ENCODE results near the gene ART5. TPM values are rescaled to one million over a fixed set of nuclear protein-coding genes. Genes with fewer than 3 reads are reported as not detected.

The ART5 gene
- total and polyA plus RNA-seq, 9 of the 15 experiments (the other 6 are each of a cell fraction or from before 2014, with no cell fraction given): 0.08 to 0.59 (median 0.33) TPM

DNA sequence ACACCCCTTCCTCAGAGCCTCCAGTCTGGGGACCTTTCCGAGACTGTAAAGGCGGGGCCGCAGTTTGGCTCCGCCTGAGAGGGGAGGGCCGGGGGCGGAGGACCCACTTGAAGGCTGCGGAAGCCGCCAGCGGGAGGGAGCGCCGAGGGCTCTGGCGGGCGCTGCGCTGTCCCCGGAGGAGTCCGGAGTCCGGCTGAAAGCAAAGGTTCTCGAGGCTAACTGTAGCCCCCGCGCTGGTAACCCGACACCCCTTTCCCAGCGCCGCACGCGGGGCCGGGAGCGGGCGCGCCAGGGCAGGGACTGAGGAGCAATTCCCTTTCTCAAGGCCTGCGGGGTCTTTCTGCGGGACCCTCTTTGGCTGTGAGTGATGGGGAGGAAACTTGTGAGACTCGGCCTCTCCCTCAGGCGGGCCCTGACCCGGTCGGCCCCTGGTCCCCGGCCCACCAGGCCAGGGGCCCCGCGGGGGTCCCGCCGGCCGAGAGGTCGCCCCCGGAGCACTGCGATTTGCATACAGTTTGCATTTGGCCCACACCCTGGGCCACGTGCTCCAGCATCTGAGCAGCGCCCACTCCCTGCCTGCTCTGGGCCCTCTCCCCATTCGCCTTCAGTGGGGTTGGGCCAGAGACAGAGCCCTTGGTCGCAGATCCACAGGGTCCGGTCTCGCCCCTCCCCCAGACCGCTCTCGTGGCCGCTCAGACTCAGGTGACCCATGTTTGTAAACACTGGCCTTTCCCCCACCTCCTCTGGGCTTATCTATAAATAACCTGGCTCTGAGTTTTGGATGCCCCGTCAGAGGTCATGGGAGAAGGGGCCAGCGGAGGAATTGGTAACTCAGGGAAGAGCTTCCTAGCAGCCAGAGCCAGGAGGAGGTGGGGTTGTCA, 519 bp upstream of the ART5 start (continued):
- TF ChIP-seq, protein P1, sequence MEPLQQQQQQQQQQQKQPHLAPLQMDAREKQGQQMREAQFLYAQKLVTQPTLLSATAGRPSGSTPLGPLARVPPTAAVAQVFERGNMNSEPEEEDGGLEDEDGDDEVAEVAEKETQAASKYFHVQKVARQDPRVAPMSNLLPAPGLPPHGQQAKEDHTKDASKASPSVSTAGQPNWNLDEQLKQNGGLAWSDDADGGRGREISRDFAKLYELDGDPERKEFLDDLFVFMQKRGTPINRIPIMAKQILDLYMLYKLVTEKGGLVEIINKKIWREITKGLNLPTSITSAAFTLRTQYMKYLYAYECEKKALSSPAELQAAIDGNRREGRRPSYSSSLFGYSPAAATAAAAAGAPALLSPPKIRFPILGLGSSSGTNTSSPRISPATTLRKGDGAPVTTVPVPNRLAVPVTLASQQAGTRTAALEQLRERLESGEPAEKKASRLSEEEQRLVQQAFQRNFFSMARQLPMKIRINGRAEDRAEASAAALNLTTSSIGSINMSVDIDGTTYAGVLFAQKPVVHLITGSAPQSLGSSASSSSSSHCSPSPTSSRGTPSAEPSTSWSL (CRISPR knock-in tag; IDR thresholded peaks at IDR 0.05; ENCODE audit: borderline replicate concordance): no peak
- TF ChIP-seq SRSF1 (IDR thresholded peaks at IDR 0.05; ENCODE audit: low read depth, low read length) (no peak), RFX7 (CRISPR knock-in tag; IDR thresholded peaks at IDR 0.05) (no peak), RBM34 (IDR thresholded peaks at IDR 0.05; ENCODE audit: borderline replicate concordance, insufficient read depth, low read length) (no peak), BRF2 (IDR thresholded peaks at IDR 0.05; ENCODE audit: borderline replicate concordance, insufficient read depth, insufficient read length) (no peak), HDGF (IDR thresholded peaks at IDR 0.05) (no peak), ZNF507 (tag; conservative IDR thresholded peaks at IDR 0.05) (no peak), ZNF274 (IDR thresholded peaks at IDR 0.05; ENCODE audit: borderline replicate concordance, low read depth, low read length) (no peak), PTRF (tag; IDR thresholded peaks at IDR 0.05) (no peak), ZNF3 (CRISPR knock-in tag; IDR thresholded peaks at IDR 0.05) (no peak), FOXK2 (conservative IDR thresholded peaks at IDR 0.05 in 1 of 2, IDR thresholded peaks at IDR 0.05 in 1 of 2; ENCODE audit: low read depth in 2 of 2) (peak; percentile 95 to 96), CEBPG (CRISPR knock-in tag; IDR thresholded peaks at IDR 0.05) (0 out of 2 replicates have a peak, but pooled peaks have one; percentile 5), CEBPG (tag; conservative IDR thresholded peaks at IDR 0.05 in 1 of 2, IDR thresholded peaks at IDR 0.05 in 1 of 2) (no peak), CBFA2T3 (IDR thresholded peaks at IDR 0.05) (no peak), NR2F6 (CRISPR knock-in tag; IDR thresholded peaks at IDR 0.05) (no peak), DMBX1 (CRISPR knock-in tag; IDR thresholded peaks at IDR 0.05; ENCODE audit: borderline replicate concordance) (no peak), SIN3A (IDR thresholded peaks at IDR 0.05; ENCODE audit: borderline replicate concordance in 2 of 2, control insufficient read depth in 1 of 2, low read depth in 2 of 2, low read length in 2 of 2) (no peak), POLR2H (tag; IDR thresholded peaks at IDR 0.05; ENCODE audit: low read depth) (no peak), SP2 (IDR thresholded peaks at IDR 0.05; ENCODE audit: extremely low read depth, low read depth, low read length, poor library complexity, severe bottlenecking) (no peak), TAL1 (IDR thresholded peaks at IDR 0.05) (no peak), NR4A1 (CRISPR knock-in tag; IDR thresholded peaks at IDR 0.05) (no peak), NR4A1 (tag; IDR thresholded peaks at IDR 0.05) (no peak), ZNF655 (CRISPR knock-in tag; IDR thresholded peaks at IDR 0.05) (no peak), MAFF (IDR thresholded peaks at IDR 0.05; ENCODE audit: low read length) (no peak)
